ENCODE results near the gene CYB561. TPM values are rescaled to one million over a fixed set of nuclear protein-coding genes. Genes with fewer than 3 reads are reported as not detected.

CYB561 gene
- total RNA-seq, 1 experiment from 2014 or later: 40.1 TPM

- Histone ChIP-seq H3K36me3 (ENCODE audit: control insufficient read depth, insufficient read depth, low read length) (no peaks in the 10 kb centered on the region), H3K4me1 (ENCODE audit: control insufficient read depth, insufficient read depth, low read length) (no peaks in the 10 kb centered on the region), H3K4me3 (ENCODE audit: low read depth in 2 of 2, low read length in 2 of 2) (no peak overlapping the region), H3K27me3 (ENCODE audit: control insufficient read depth, insufficient read depth, low read length) (no peaks in the 10 kb centered on the region), H3K9me3 (ENCODE audit: control insufficient read depth, insufficient read depth, low read depth, low read length) (no peaks in the 10 kb centered on the region), H3K27ac (ENCODE audit: low read length) (no peak overlapping the region)
- intact Hi-C loops (cut with micrococcal nuclease; ENCODE audit: unreplicated experiment) (no loop called here), in situ Hi-C loops (cut with HindIII; ENCODE audit: low pct_unique_long_range_greater_than_20kb, low sequenced_read_pairs) (no loop called here)
- TF ChIP-seq TCF7L2 (IDR thresholded peaks at IDR 0.05; ENCODE audit: low read depth, low read length) (no peak), SIN3A (IDR thresholded peaks at IDR 0.05; ENCODE audit: borderline replicate concordance, insufficient read depth, low read depth, low read length) (no peak), POLR2AphosphoS5 (IDR thresholded peaks at IDR 0.05; ENCODE audit: low read depth, low read length) (no peak), CTCF (IDR thresholded peaks at IDR 0.05) (no peak), REST (IDR thresholded peaks at IDR 0.05; ENCODE audit: insufficient read depth in 1 of 2, low read depth in 2 of 2, low read length in 1 of 2) (no peak)
- ChIA-PET CTCF (no interaction called here), POLR2A (no interaction called here)
- DNase-seq (ENCODE audit: low read depth, low spot score) (no peak), ATAC-seq (no peak)
- no TSS peak for BruUV-seq (replicated peaks)
Observed at GRCh38 chr17:63398680-63399079, 47.4 kb downstream of the CYB561 start.

GRCh38 chr17:63395075-63395805 is 50.9 kb downstream of the CYB561 start:
- Histone ChIP-seq H3K4me3 (ENCODE audit: low read depth in 2 of 2, low read length in 2 of 2) (no peak overlapping the region), H3K4me1 (ENCODE audit: control insufficient read depth, insufficient read depth, low read length) (no peaks in the 10 kb centered on the region), H3K36me3 (ENCODE audit: control insufficient read depth, insufficient read depth, low read length) (no peaks in the 10 kb centered on the region), H3K9me3 (ENCODE audit: control insufficient read depth, insufficient read depth, low read depth, low read length) (no peaks in the 10 kb centered on the region), H3K27ac (ENCODE audit: low read length) (no peak overlapping the region), H3K27me3 (ENCODE audit: control insufficient read depth, insufficient read depth, low read length) (no peaks in the 10 kb centered on the region)
- no peak for DNase-seq (ENCODE audit: low read depth, low spot score)
- no peak for TF ChIP-seq CTCF (IDR thresholded peaks at IDR 0.05)
- ATAC-seq: no peak
- intact Hi-C loops (cut with micrococcal nuclease; ENCODE audit: unreplicated experiment) (no loop called here), in situ Hi-C loops (cut with HindIII; ENCODE audit: low pct_unique_long_range_greater_than_20kb, low sequenced_read_pairs) (no loop called here)
- ChIA-PET CTCF (interaction anchor here (1.4 kb wide), 1 partner anchor 12 kb away, joined by 3 read pairs; no protein-coding TSS in a partner anchor), POLR2A (interaction anchor here (0.7 kb wide), 2 partner anchors 196 to 237 kb away, joined by 3 read pairs; no protein-coding TSS in a partner anchor)
- BruUV-seq (replicated peaks): no TSS peak

Data from Panc1 (cell line).